Stimulated activated CD4-positive, alpha-beta T cell treated with anti-CD3 and anti-CD28 coated beads, TNF-alpha, amount 100 ng/mL, for 48 hours (primary cell): ENCODE data around the gene ASCL5.

Experiments used
- DNase-seq, 3 donors: peaks; one replicate each; pipeline ENCODE4 v3.0.0-alpha.2; 2020; ENCODE audit warnings: low read depth in 3 of 3

Gene ASCL5

GRCh38 chr1:201085902-201086735 is 40.9 kb downstream of the ASCL5 start:
- peak; percentile 9 to 13 (median 13) for DNase-seq

GRCh38 chr1:201084295-201084694 is 42.7 kb downstream of the ASCL5 start:
- DNase-seq = no peak

GRCh38 chr1:201083741-201084140 is 43.2 kb downstream of the ASCL5 start:
- DNase-seq = no peak

DNA sequence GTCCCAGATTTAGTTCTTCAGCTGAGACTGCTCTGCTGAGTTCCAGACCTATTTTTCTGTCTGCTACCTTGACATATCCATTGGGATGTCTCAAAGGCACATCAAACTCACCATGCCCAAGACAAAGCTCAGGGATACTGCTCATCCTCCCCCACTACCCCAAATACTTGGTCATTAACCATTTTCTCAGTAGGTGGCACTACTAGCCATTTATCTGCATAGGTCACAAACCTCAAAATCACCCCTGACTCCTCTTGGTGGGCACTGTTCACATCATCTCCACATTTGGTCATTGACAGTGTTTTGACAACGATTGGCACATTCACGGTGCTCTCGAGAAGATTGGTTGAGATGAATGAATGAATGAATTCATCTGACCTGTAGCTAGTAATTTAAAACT is 46.8 kb downstream of the ASCL5 start:
- DNase-seq = no peak

- DNase-seq = no peak
Observed at GRCh38 chr1:201077736-201078135, 49.2 kb downstream of the ASCL5 start.

- DNase-seq = no peak
Observed at GRCh38 chr1:201077116-201077515, 49.9 kb downstream of the ASCL5 start.

- no peak for DNase-seq
Observed at GRCh38 chr1:201076092-201076491, 50.9 kb downstream of the ASCL5 start.

DNA sequence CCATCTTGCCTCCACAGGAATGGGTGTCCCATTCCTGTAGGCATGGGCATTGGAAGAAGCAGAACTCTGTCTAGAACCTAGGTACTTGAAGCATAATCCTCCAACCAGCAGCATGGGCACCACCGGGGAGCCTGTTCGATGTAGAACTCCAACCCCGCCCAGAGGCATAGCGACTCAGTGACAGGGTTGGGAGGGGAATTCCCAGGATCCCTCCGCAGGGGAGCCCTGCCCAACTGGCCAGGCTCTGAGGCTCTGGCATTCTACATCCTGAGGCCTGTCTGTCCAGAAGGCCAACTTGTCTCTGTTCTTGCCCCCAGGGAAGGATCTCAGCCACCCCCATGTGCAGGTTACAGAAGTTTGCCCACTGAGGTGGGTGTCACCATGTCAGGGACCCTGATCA is 53.0 kb downstream of the ASCL5 start:
- DNase-seq = no peak

DNA sequence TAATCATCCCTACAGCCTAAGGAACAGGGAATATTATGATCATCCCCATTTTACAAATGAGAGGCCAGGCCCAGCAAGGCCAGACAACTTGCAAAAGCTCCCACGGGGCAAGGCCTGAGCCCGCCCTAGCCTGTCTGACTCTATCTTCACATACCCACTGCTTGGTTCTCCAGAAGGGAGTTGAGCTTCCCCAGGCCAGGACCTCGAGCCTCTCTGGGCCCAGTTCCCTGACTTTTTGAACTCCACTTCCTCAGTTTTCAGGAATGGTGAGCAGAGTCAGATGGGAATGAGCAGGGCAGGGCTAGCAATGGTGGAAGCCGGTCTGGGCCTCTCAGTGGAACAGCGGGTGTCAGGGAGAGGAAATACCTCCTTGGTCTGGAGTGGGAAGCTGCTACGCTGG is 54.1 kb downstream of the ASCL5 start:
- DNase-seq = no peak

- DNase-seq = no peak
Observed at GRCh38 chr1:201072149-201072548, 54.8 kb downstream of the ASCL5 start.

- DNase-seq = no peak
Observed at GRCh38 chr1:201069636-201070035, 57.3 kb downstream of the ASCL5 start.

GRCh38 chr1:201068976-201069375 is 58.0 kb downstream of the ASCL5 start:
- no peak for DNase-seq

- DNase-seq = no peak
Observed at GRCh38 chr1:201066986-201067385, 60.0 kb downstream of the ASCL5 start.

- DNase-seq = no peak
Observed at GRCh38 chr1:201065686-201066085, 61.3 kb downstream of the ASCL5 start.

DNA sequence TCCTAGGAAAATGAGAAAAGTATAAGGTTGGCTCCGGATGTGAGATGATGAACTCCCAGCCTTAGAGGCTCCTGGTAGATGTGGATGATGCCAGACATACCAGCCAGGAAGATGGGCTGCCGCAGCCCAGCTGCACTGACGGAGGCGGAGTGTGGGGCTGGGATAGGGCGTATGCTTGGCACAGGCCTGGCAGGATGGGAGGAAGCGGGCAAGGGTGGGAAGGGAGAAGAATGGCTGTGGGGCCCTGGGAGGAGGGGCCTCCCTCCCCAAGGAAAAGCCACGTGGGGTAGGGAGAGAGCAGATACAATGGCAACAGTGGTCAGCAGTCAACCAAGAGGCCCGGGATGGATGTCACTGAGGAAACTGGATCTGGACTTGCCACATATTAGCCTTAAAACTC is 62.2 kb downstream of the ASCL5 start:
- no peak for DNase-seq
